Fibroblast of mammary gland (primary cell): Measurements from ENCODE around the gene EREG.
A peak's percentile ranks its signal among the peaks of the same experiment; 100 is the strongest.

Experiments used
- DNase-seq: peaks from one replicate; pipeline ENCODE4 v3.0.0-alpha.2; 2010; ENCODE audit warnings: low read depth
- H3K4me3 ChIP-seq: 2 replicates; pipeline ENCODE4 v1.5.1; 2011; ENCODE audit warnings: low read depth, mild to moderate bottlenecking, low read length, moderate library complexity; ENCODE audit not compliant: control insufficient read depth
- TF ChIP-seq, protein P1 (sequence below): conservative IDR thresholded peaks from 2 replicates; pipeline ENCODE4 v1.5.1; 2011; ENCODE audit warnings: low read depth, low read length, inconsistent platforms; ENCODE audit not compliant: control insufficient read depth, insufficient read depth

EREG gene

DNA sequence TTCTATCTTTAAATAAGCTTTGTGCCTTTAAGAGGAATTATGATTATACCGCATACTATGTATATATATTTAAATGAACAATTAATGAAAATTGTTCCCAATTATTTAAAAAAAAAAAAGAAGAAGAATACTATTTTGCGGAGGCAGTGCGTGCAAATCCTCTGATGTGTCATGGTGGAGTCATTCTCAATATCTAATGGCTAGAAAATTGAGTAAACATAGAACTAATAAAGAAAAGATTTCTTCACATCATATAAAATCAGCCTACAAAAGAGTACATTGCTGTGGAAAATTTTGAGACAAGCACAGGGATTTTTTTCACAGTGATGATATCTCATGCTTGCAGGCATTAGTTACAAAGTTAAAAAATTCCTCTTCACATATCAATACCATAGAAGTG lies 2.6 kb upstream of the EREG start:
- H3K4me3 ChIP-seq, result no peak overlapping the region
- DNase-seq, result peak; percentile 54
- TF ChIP-seq, protein P1, sequence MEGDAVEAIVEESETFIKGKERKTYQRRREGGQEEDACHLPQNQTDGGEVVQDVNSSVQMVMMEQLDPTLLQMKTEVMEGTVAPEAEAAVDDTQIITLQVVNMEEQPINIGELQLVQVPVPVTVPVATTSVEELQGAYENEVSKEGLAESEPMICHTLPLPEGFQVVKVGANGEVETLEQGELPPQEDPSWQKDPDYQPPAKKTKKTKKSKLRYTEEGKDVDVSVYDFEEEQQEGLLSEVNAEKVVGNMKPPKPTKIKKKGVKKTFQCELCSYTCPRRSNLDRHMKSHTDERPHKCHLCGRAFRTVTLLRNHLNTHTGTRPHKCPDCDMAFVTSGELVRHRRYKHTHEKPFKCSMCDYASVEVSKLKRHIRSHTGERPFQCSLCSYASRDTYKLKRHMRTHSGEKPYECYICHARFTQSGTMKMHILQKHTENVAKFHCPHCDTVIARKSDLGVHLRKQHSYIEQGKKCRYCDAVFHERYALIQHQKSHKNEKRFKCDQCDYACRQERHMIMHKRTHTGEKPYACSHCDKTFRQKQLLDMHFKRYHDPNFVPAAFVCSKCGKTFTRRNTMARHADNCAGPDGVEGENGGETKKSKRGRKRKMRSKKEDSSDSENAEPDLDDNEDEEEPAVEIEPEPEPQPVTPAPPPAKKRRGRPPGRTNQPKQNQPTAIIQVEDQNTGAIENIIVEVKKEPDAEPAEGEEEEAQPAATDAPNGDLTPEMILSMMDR, result no peak

GRCh38 chr4:74364256-74364651 lies 691 bp upstream of the EREG start:
- no peak for DNase-seq
- H3K4me3 ChIP-seq, result peak overlapping the region; percentile 71
- TF ChIP-seq, protein P1, result no peak

DNA sequence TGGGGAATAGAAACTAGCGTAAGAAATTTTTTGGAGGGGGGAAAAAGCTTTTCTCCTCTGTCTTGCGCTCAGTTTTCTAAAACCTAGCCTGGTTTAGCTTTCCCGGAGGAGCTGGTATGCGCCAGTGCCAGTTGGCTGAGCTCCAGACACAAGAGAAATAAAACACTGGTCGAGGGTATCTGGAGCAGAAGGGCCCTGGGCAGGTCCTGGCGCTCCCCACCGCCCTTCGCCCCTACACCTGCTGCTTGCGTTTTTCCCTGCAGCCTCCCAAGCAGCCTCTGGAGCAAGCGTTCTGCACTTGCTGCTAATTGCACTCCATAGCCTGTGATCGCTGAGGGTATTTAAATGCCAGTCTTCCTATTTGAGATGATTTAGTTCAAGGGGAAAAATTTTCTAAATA lies 816 bp downstream of the EREG start:
- DNase-seq, result peak; percentile 27
- TF ChIP-seq, protein P1, result no peak
- H3K4me3 ChIP-seq, result peak overlapping the region; percentile 71

GRCh38 chr4:74366367-74366911 lies 1.5 kb downstream of the EREG start:
- TF ChIP-seq, protein P1, result no peak
- H3K4me3 ChIP-seq, result peak overlapping the region; percentile 71
- DNase-seq, result no peak

GRCh38 chr4:74367656-74368290 lies 2.8 kb downstream of the EREG start:
- DNase-seq, result no peak
- TF ChIP-seq, protein P1, result no peak
- no peak overlapping the region for H3K4me3 ChIP-seq

- DNase-seq, result no peak
- no peak overlapping the region for H3K4me3 ChIP-seq
- TF ChIP-seq, protein P1, result no peak
Observed at GRCh38 chr4:74368596-74368995, 3.7 kb downstream of the EREG start.

DNA sequence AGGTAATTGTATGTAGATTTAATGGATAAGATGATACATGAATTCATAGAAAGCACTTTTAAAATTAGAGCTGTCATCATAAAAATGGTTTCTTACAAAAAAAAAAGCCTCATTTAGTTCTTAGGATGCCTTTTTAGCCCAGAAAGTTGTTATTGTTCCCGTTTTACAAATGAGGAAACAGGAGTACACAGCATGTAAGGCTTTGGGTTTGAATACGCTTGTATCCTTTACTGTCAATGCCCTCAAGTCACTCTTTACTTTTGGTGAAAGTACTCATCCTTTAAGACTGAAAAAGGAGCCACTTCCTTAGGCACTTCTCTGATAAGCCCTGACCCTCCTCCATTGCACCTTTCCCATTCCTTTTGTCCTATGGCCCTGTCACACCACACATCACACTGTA lies 4.9 kb downstream of the EREG start:
- no peak for DNase-seq
- TF ChIP-seq, protein P1, result no peak
- no peak overlapping the region for H3K4me3 ChIP-seq
